Embryonic facial prominence (tissue), 1 donor: ENCODE measurements around the gene RNU1-2.
"Not testable (repeated sequence)": the region's sequence is repeated elsewhere in the genome, so short reads cannot be mapped to it uniquely, and the experiment has no call there.

Experiments
- DNase-seq: peaks from one replicate; pipeline ENCODE4 v3.0.0-alpha.2; 2016; ENCODE audit errors: extremely low spot score

Gene RNU1-2

GRCh38 chr1:16925635-16926490 lies 30.1 kb downstream of the RNU1-2 start:
- DNase-seq, result no peak

- peak; percentile 74 for DNase-seq
Observed at GRCh38 chr1:16926491-16927073, 30.8 kb downstream of the RNU1-2 start.

- no peak for DNase-seq
Observed at GRCh38 chr1:16927256-16927655, 31.5 kb downstream of the RNU1-2 start.

GRCh38 chr1:16927711-16928485 lies 32.1 kb downstream of the RNU1-2 start:
- no peak for DNase-seq

- not testable (repeated sequence) for DNase-seq
Observed at GRCh38 chr1:16929146-16930041, 33.6 kb downstream of the RNU1-2 start.

GRCh38 chr1:16931206-16931934 lies 35.6 kb downstream of the RNU1-2 start:
- DNase-seq, result not testable (repeated sequence)

GRCh38 chr1:16933945-16934344 lies 38.2 kb downstream of the RNU1-2 start:
- DNase-seq, result not testable (repeated sequence)

- DNase-seq, result not testable (repeated sequence)
Observed at GRCh38 chr1:16936580-16936979, 40.8 kb downstream of the RNU1-2 start.

- DNase-seq, result no peak
Observed at GRCh38 chr1:16938351-16939321, 42.9 kb downstream of the RNU1-2 start.

GRCh38 chr1:16939386-16940180 lies 43.8 kb downstream of the RNU1-2 start:
- not testable (repeated sequence) for DNase-seq

GRCh38 chr1:16944038-16944437 lies 48.3 kb downstream of the RNU1-2 start:
- DNase-seq, result no peak

GRCh38 chr1:16945512-16945911 lies 49.7 kb downstream of the RNU1-2 start:
- not testable (repeated sequence) for DNase-seq
